Hepatocyte (in vitro differentiated cells): ENCODE data around the gene FAM120B.

Source experiments
- CTCF ChIP-seq: fragments of 200-600 bp; sonication (generic); IDR thresholded peaks from 2 replicates; pipeline ENCODE4 v1.5.1; 2016; ENCODE audit warnings: antibody characterized with exemption, mild to moderate bottlenecking; ENCODE audit not compliant: poor library complexity
- EZH2 ChIP-seq: fragments of 200-600 bp; sonication (generic); IDR thresholded peaks from 2 replicates; pipeline ENCODE4 v1.6.1; 2016; ENCODE audit warnings: antibody characterized with exemption, mild to moderate bottlenecking, borderline replicate concordance
- EZH2phosphoT487 ChIP-seq: fragments of 200-600 bp; sonication (generic); IDR thresholded peaks from one replicate; pipeline ENCODE4 v1.6.1; 2018; ENCODE audit warnings: antibody characterized with exemption, mild to moderate bottlenecking, low read depth, moderate library complexity; ENCODE audit not compliant: unreplicated experiment, severe bottlenecking

- TF ChIP-seq EZH2 = no peak
- no peak for TF ChIP-seq CTCF
- no peak for TF ChIP-seq EZH2phosphoT487
These were observed 141.0 kb downstream of the FAM120B start for GRCh38 chr6:170447561-170447930.
